ENCODE data around the gene BRME1.

DNA sequence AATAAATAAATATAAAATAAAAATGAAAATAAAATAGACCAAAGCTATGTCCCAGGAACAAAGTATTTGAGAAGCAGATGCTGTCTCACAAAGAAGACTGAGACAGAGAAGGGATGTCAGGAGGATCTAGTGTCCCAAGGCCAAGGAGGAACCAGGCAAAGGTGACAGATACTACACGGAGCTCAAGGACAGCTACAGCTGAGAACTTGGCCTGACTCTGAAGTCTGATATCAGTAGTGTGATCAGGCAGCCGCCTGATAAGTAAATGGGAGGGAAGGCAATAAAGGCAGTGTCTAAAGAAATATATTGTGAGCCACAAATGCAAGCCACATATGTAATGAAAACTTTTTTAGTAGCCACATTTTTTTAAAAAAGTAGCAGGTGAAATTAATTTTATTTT, 49.4 kb downstream of the BRME1 start:
- TF ChIP-seq, protein P1, sequence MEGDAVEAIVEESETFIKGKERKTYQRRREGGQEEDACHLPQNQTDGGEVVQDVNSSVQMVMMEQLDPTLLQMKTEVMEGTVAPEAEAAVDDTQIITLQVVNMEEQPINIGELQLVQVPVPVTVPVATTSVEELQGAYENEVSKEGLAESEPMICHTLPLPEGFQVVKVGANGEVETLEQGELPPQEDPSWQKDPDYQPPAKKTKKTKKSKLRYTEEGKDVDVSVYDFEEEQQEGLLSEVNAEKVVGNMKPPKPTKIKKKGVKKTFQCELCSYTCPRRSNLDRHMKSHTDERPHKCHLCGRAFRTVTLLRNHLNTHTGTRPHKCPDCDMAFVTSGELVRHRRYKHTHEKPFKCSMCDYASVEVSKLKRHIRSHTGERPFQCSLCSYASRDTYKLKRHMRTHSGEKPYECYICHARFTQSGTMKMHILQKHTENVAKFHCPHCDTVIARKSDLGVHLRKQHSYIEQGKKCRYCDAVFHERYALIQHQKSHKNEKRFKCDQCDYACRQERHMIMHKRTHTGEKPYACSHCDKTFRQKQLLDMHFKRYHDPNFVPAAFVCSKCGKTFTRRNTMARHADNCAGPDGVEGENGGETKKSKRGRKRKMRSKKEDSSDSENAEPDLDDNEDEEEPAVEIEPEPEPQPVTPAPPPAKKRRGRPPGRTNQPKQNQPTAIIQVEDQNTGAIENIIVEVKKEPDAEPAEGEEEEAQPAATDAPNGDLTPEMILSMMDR (IDR thresholded peaks at IDR 0.05; ENCODE audit: poor library complexity): no peak
- TF ChIP-seq EZH2 (IDR thresholded peaks at IDR 0.05; ENCODE audit: borderline replicate concordance): no peak
- TF ChIP-seq EZH2phosphoT487 (IDR thresholded peaks at IDR 0.05; ENCODE audit: low read depth, severe bottlenecking, unreplicated experiment): no peak
